Body of pancreas (tissue), 4 donors: Measurements from ENCODE around the gene HAUS2. TPM values are rescaled to one million over a fixed set of nuclear protein-coding genes. Genes with fewer than 3 reads are reported as not detected.
"Not testable (repeated sequence)": the region's sequence is repeated elsewhere in the genome, so short reads cannot be mapped to it uniquely, and the experiment has no call there.

ENCODE experiments used
- ATAC-seq: fragments of 150-250 bp; one replicate; pipeline ENCODE4 v1.9.1; 2016
- DNase-seq, 4 donors: peaks; one replicate each; pipeline ENCODE4 v3.0.0-alpha.2; 2019
- H3K27ac ChIP-seq, 4 donors: fragments of 200-600 bp; sonication (generic); 1 replicate in 3 of 4; 2 replicates in 1 of 4; pipeline versions ENCODE4 v1.5.1 to v1.6.1; 2016 to 2019; ENCODE audit warnings: mild to moderate bottlenecking in 1 of 4, mixed read lengths in 1 of 4, moderate library complexity in 1 of 4
- H3K27me3 ChIP-seq, 2 donors: fragments of 200-600 bp; sonication (generic); one replicate each; pipeline ENCODE4 v1.6.0; 2016; ENCODE audit warnings: mild to moderate bottlenecking in 1 of 2
- H3K36me3 ChIP-seq, 2 donors: fragments of 200-600 bp; sonication (generic); replicated peaks in 1 of 2; 2 replicates each; pipeline ENCODE4 v1.5.1; 2016; ENCODE audit warnings: low read depth in 2 of 2; ENCODE audit not compliant: insufficient read depth in 1 of 2
- H3K4me1 ChIP-seq: fragments of 200-600 bp; sonication (generic); one replicate; pipeline ENCODE4 v1.6.0; 2016
- H3K4me3 ChIP-seq, 2 donors: fragments of 200-600 bp; sonication (generic); 1 replicate in 1 of 2; 2 replicates in 1 of 2; pipeline ENCODE4 v1.5.1; 2016 to 2019
- H3K9me3 ChIP-seq, 3 donors: fragments of 200-600 bp; sonication (generic); 1 replicate in 2 of 3; 2 replicates in 1 of 3; pipeline ENCODE4 v1.5.1; 2016
- POLR2A ChIP-seq, 3 donors: fragments of 450-650 bp; IDR thresholded peaks; one replicate each; pipeline ENCODE4 v1.6.1; 2016; ENCODE audit warnings: antibody characterized with exemption in 3 of 3, mild to moderate bottlenecking in 2 of 3
- WGBS, 2 donors: methylation state at CpG; one replicate each; pipeline ENCODE4 v1.1.5; 2017; 5-methylcytosine and 5-hydroxymethylcytosine counted together
- intact Hi-C: fragments of 100-400 bp; cut with DNase I; formaldehyde crosslinking; loops from one replicate; pipeline ENCODE4 v1.15.1; 2023
- total RNA-seq, 2 donors: library from RNA; depleted of rRNA; stranded (reverse); fragments of >200 nt; gene quantifications; one replicate each; pipeline ENCODE4 v1.1.0, GENCODE V29; 2016
- TF ChIP-seq, protein P1 (sequence below), 7 experiments: fragments of 450-650 bp in 4 of 7; fragments of 200-600 bp in 3 of 7; sonication (generic) in 3 of 7; IDR thresholded peaks; one replicate each; pipeline ENCODE4 v1.5.1; 2016 to 2019; ENCODE audit warnings: antibody characterized with exemption in 7 of 7

Gene HAUS2
- total RNA-seq, 2 donors from 2014 or later = 8.6 to 24.7 TPM

DNA sequence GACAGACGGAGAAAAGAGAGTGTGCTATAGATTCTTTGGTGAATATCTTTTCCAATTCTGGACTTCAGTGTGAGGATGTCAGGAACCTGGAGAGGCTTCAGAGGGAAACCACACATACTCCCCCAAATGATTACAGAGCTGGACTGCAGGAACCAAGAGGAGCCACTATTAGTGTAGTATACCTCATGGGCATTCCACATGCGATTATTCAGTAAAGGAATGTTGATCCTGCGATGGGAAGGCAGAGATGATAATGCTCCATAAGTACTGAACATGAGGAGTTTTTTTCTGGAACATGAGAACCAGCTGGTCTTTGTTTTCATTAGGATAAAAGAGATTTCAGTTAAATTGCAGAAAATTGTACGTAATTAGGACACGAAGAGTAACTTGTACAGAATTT is 45.5 kb downstream of the HAUS2 start:
- WGBS, 2 donors = 56 to 65% methylated on average over 5 of the region's 5 CpGs
- H3K36me3 ChIP-seq = no peaks in the 10 kb centered on the region
- no peaks in the 10 kb centered on the region for H3K9me3 ChIP-seq
- no peak overlapping the region for H3K27ac ChIP-seq
- H3K4me1 ChIP-seq = no peaks in the 10 kb centered on the region
- no peak for ATAC-seq
- no peak overlapping the region for H3K4me3 ChIP-seq
- TF ChIP-seq, protein P1, sequence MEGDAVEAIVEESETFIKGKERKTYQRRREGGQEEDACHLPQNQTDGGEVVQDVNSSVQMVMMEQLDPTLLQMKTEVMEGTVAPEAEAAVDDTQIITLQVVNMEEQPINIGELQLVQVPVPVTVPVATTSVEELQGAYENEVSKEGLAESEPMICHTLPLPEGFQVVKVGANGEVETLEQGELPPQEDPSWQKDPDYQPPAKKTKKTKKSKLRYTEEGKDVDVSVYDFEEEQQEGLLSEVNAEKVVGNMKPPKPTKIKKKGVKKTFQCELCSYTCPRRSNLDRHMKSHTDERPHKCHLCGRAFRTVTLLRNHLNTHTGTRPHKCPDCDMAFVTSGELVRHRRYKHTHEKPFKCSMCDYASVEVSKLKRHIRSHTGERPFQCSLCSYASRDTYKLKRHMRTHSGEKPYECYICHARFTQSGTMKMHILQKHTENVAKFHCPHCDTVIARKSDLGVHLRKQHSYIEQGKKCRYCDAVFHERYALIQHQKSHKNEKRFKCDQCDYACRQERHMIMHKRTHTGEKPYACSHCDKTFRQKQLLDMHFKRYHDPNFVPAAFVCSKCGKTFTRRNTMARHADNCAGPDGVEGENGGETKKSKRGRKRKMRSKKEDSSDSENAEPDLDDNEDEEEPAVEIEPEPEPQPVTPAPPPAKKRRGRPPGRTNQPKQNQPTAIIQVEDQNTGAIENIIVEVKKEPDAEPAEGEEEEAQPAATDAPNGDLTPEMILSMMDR (IDR thresholded peaks at IDR 0.05) = no peak
- no peak for TF ChIP-seq POLR2A (IDR thresholded peaks at IDR 0.05)
- no peak for DNase-seq
- intact Hi-C loops = no loop called here
- H3K27me3 ChIP-seq = no peaks in the 10 kb centered on the region

DNA sequence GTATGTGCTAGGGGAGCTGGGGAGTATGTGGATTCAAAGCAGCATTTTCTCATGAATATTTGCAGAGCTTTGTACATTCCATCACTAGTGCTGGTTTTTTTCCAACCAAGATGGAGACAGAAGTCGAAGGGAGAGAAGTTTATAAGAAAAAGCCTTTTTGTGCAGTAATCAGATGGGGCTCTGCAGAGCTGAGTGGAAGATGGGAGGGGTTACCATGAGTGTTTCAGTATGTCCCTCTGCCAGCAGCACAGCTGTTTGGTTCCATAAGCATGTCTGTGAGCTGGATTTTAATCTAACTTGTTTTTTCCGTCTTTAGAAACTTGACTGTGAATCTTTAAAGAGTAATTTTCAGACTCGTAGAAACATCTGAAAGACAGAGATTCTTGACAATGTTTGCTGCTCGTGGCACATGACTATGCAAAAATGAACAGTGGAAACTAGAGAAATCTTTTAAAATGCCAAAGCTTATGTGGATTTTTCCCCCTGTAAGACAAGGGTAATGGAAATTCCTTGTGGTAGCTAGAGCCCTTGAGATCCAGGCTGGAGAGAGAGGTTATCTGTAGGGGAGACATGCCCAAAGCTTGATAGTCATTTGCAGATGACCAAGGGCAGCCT is 47.1 kb downstream of the HAUS2 start:
- 45 to 58% methylated on average over 4 of the region's 4 CpGs for WGBS, 2 donors
- H3K4me3 ChIP-seq = no peak overlapping the region
- H3K27ac ChIP-seq = no peak overlapping the region
- TF ChIP-seq, protein P1 (IDR thresholded peaks at IDR 0.05) = no peak
- TF ChIP-seq POLR2A (IDR thresholded peaks at IDR 0.05) = no peak
- H3K36me3 ChIP-seq = no peaks in the 10 kb centered on the region
- intact Hi-C loops = no loop called here
- H3K9me3 ChIP-seq = no peaks in the 10 kb centered on the region
- no peaks in the 10 kb centered on the region for H3K4me1 ChIP-seq
- ATAC-seq (no peak), DNase-seq (no peak)
- no peaks in the 10 kb centered on the region for H3K27me3 ChIP-seq

DNA sequence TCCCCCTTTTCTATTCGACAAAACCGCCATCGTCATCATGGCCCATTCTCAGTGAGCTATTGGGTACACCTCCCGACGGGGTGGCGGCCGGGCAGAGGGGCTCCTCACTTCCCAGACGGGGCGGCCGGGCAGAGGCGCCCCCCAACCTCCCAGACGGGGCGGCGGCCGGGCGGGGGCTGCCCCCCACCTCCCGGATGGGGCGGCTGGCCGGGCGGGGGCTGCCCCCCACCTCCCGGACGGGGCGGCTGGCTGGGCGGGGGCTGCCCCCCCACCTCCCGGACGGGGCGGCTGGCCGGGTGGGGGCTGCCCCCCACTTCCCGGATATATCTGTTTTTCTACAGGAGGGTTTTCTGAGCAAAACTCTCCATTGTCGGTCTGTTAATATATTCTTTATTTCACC is 52.7 kb downstream of the HAUS2 start:
- H3K27me3 ChIP-seq, H3K9me3 ChIP-seq, ATAC-seq, intact Hi-C loops, DNase-seq, H3K4me3 ChIP-seq, H3K36me3 ChIP-seq, H3K4me1 ChIP-seq, H3K27ac ChIP-seq: not testable (repeated sequence)
- 88 to 99% methylated on average over 14 to 18 of the region's 30 CpGs for WGBS, 2 donors

DNA sequence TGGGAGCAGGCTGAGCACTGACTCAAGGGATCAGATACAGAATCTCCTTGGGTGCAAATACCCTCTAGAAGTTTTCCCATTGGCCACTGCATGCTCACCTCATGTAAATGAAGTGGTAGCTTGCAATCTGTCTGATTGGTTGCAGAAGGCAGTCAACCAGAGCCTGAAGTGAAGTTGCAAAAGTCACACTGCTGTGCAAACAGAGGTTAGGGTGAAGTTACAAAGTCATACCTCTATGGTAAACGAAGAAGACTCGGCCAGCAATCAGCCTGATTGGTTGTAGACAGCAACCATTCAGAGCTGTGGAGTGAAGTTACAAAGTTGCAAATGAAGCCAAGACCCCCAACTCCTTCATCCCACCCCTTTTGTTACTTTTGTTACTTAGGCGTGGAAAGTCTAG is 53.9 kb downstream of the HAUS2 start:
- intact Hi-C loops = no loop called here
- Histone ChIP-seq H3K4me1 (peaks cover 7% of the 10 kb centered on the region), H3K36me3 (no peaks in the 10 kb centered on the region), H3K27me3 (no peaks in the 10 kb centered on the region), H3K9me3 (no peaks in the 10 kb centered on the region), H3K4me3 (no peak overlapping the region), H3K27ac (no peak overlapping the region)
- 58 to 59% methylated on average over 3 of the region's 3 CpGs for WGBS, 2 donors
- TF ChIP-seq POLR2A (IDR thresholded peaks at IDR 0.05) = no peak
- TF ChIP-seq, protein P1 (IDR thresholded peaks at IDR 0.05) = no peak
- DNase-seq (no peak), ATAC-seq (no peak)

DNA sequence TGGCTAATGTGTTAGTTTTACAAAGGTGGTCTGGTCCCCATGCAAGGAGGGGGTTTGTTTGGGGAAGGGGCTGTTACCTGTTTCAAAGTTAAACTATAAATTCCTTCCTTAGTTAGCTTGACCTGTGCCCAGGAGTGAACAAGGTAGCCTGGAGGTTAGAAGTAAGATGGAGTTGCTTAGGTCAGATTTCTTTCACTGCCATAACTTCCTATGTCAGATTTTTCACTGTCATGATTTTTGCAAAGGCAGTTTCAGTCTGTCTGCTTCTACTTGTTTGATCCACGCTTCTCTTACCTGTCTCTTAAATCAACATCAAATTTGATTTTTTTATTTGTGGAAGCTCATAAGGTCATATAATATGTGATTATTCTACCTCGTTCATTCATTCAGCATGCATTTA is 55.3 kb downstream of the HAUS2 start:
- 64 to 76% methylated on average over 2 of the region's 2 CpGs for WGBS, 2 donors
- H3K4me3 ChIP-seq = no peak overlapping the region
- no peaks in the 10 kb centered on the region for H3K36me3 ChIP-seq
- H3K27me3 ChIP-seq = no peaks in the 10 kb centered on the region
- intact Hi-C loops = no loop called here
- DNase-seq = no peak
- H3K4me1 ChIP-seq = peaks cover 7% of the 10 kb centered on the region
- no peak for ATAC-seq
- TF ChIP-seq, protein P1 (IDR thresholded peaks at IDR 0.05) = no peak
- no peak for TF ChIP-seq POLR2A (IDR thresholded peaks at IDR 0.05)
- no peak overlapping the region for H3K27ac ChIP-seq
- H3K9me3 ChIP-seq = no peaks in the 10 kb centered on the region
